Medulla oblongata (tissue), 1 donor: ENCODE data around the gene WDR90.

Experiments
- DNase-seq: peaks from one replicate; pipeline ENCODE4 v3.0.0-alpha.2; 2015; ENCODE audit errors: extremely low spot score

WDR90 gene

GRCh38 chr16:638836-639235 lies 10.3 kb upstream of the WDR90 start:
- DNase-seq = no peak

- no peak for DNase-seq
Observed at GRCh38 chr16:640614-641013, 8.6 kb upstream of the WDR90 start.

GRCh38 chr16:641326-642188 lies 7.6 kb upstream of the WDR90 start, which contains the start of gene MCRIP2:
Gene MCRIP2, plus strand, starts transcription at chr16:641828. Its CDS starts 164 bp downstream, at chr16:641992.
- DNase-seq = peak; percentile 79

GRCh38 chr16:642189-643049 lies 6.7 kb upstream of the WDR90 start:
- DNase-seq = peak; percentile 59

- no peak for DNase-seq
Observed at GRCh38 chr16:643050-643368, 6.2 kb upstream of the WDR90 start.

- DNase-seq = no peak
Observed at GRCh38 chr16:644556-644955, 4.6 kb upstream of the WDR90 start.

GRCh38 chr16:645852-646678 lies 3.1 kb upstream of the WDR90 start:
- no peak for DNase-seq

- no peak for DNase-seq
Observed at GRCh38 chr16:646679-647172, 2.4 kb upstream of the WDR90 start.

- no peak for DNase-seq
Observed at GRCh38 chr16:647173-647902, 1.8 kb upstream of the WDR90 start.

GRCh38 chr16:648071-648780 lies 939 bp upstream of the WDR90 start:
- DNase-seq = no peak

GRCh38 chr16:649631-650030 lies 466 bp downstream of the WDR90 start:
- no peak for DNase-seq

- DNase-seq = no peak
Observed at GRCh38 chr16:651844-652243, 2.7 kb downstream of the WDR90 start.

- DNase-seq = no peak
Observed at GRCh38 chr16:652454-653305, 3.5 kb downstream of the WDR90 start.

- DNase-seq = no peak
Observed at GRCh38 chr16:654034-654433, 4.9 kb downstream of the WDR90 start.

GRCh38 chr16:657487-657886 lies 8.3 kb downstream of the WDR90 start:
- no peak for DNase-seq

GRCh38 chr16:658679-659571 lies 9.8 kb downstream of the WDR90 start:
- no peak for DNase-seq

- DNase-seq = no peak
Observed at GRCh38 chr16:659618-660017, 10.5 kb downstream of the WDR90 start.

GRCh38 chr16:660132-660458 lies 10.9 kb downstream of the WDR90 start:
- DNase-seq = no peak
